Left lung (tissue), 10 donors: ENCODE measurements around the gene CTDP1. TPM values are rescaled to one million over a fixed set of nuclear protein-coding genes. Genes with fewer than 3 reads are reported as not detected.

Experiments
- ATAC-seq: fragments of 200-7000 bp; cut with Tn5 transposase; one replicate; pipeline ENCODE4 v1.9.1; 2020; ENCODE audit warnings: moderate library complexity
- DNase-seq, 4 donors: peaks; one replicate each; pipeline ENCODE4 v3.0.0-alpha.2; 2013 to 2020
- H3K27ac ChIP-seq, 2 donors: fragments of 200-600 bp; sonication (generic) in 1 of 2; one replicate each; pipeline versions ENCODE4 v1.5.0 to v1.8.0; 2020 to 2021
- H3K27me3 ChIP-seq, 2 donors: fragments of 200-600 bp; sonication (generic) in 1 of 2; one replicate each; pipeline versions ENCODE4 v1.5.0 to v1.8.0; 2020 to 2021
- H3K36me3 ChIP-seq, 2 donors: fragments of 200-600 bp; sonication (generic) in 1 of 2; one replicate each; pipeline versions ENCODE4 v1.5.0 to v1.8.0; 2020 to 2021
- H3K4me1 ChIP-seq, 2 donors: fragments of 200-600 bp; one replicate each; pipeline ENCODE4 v1.8.0; 2021
- H3K4me3 ChIP-seq, 2 donors: fragments of 200-600 bp; sonication (generic) in 1 of 2; one replicate each; pipeline versions ENCODE4 v1.5.0 to v1.8.0; 2020 to 2021; ENCODE audit warnings: mild to moderate bottlenecking in 1 of 2
- H3K9me3 ChIP-seq, 2 donors: fragments of 200-600 bp; sonication (generic) in 1 of 2; one replicate each; pipeline versions ENCODE4 v1.5.0 to v1.8.0; 2020 to 2021
- CTCF ChIP-seq, 2 donors: fragments of 200-600 bp; sonication (generic) in 1 of 2; IDR thresholded peaks; one replicate each; pipeline versions ENCODE4 v1.5.0 to v1.8.0; 2021; ENCODE audit warnings: antibody characterized with exemption in 2 of 2
- intact Hi-C, 2 donors: fragments of 100-400 bp; cut with DNase I; formaldehyde crosslinking; loops; one replicate each; pipeline versions ENCODE4 v1.11.2 to v1.14.2; 2022
- polyA plus RNA-seq, 6 donors: library from polyadenylated mRNA; unstranded; fragments of 120-200 nt; gene quantifications; one replicate each; pipeline ENCODE4 v1.2.1, GENCODE V29; 2013; ENCODE audit not compliant: insufficient read length in 6 of 6
- total RNA-seq, 2 donors: library from RNA; stranded (reverse); fragmentation: NEBNext Ultra II Directional; extraction: Animal tissue kit (Norgen Biotek cat#: 25700); gene quantifications; one replicate each; pipeline ENCODE4 v1.2.1, GENCODE V29; 2021
- donor health status: DM: no; HTN: yes; CAD: no.
- donor health status: DM: no; HTN: no; CAD: no.

Gene CTDP1
- total and polyA plus RNA-seq, 8 donors = 8.4 to 24.4 (median 11.4) TPM

GRCh38 chr18:79707239-79707638 is 27.6 kb downstream of the CTDP1 start:
- peak in 1 of 4 donors; percentile 73 for DNase-seq
- ATAC-seq = no peak
- no peak overlapping the region for H3K4me3 ChIP-seq
- no peaks in the 10 kb centered on the region for H3K4me1 ChIP-seq
- H3K27me3 ChIP-seq = no peaks in the 10 kb centered on the region
- H3K36me3 ChIP-seq = peaks cover 0 to 96% of the 10 kb centered on the region in 2 donors
- no peaks in the 10 kb centered on the region for H3K9me3 ChIP-seq
- no peak overlapping the region for H3K27ac ChIP-seq
- intact Hi-C loops = no loop called here
- TF ChIP-seq CTCF (IDR thresholded peaks at IDR 0.05) = no peak

- no peak overlapping the region for H3K27ac ChIP-seq
- H3K9me3 ChIP-seq = no peaks in the 10 kb centered on the region
- TF ChIP-seq CTCF (IDR thresholded peaks at IDR 0.05) = no peak
- H3K27me3 ChIP-seq = no peaks in the 10 kb centered on the region
- no peak for DNase-seq
- intact Hi-C loops = no loop called here
- H3K4me3 ChIP-seq = no peak overlapping the region
- no peaks in the 10 kb centered on the region for H3K4me1 ChIP-seq
- H3K36me3 ChIP-seq = peaks cover 0 to 96% of the 10 kb centered on the region in 2 donors
- no peak for ATAC-seq
These were observed 28.1 kb downstream of the CTDP1 start for GRCh38 chr18:79707671-79708070.

- H3K9me3 ChIP-seq = no peaks in the 10 kb centered on the region
- H3K36me3 ChIP-seq = peaks cover 0 to 99% of the 10 kb centered on the region in 2 donors
- H3K4me1 ChIP-seq = no peaks in the 10 kb centered on the region
- H3K4me3 ChIP-seq = no peak overlapping the region
- H3K27ac ChIP-seq = no peak overlapping the region
- intact Hi-C loops = no loop called here
- no peak for TF ChIP-seq CTCF (IDR thresholded peaks at IDR 0.05)
- DNase-seq (no peak), ATAC-seq (no peak)
- no peaks in the 10 kb centered on the region for H3K27me3 ChIP-seq
These were observed 28.8 kb downstream of the CTDP1 start for GRCh38 chr18:79708412-79708811.

- intact Hi-C loops = no loop called here
- no peaks in the 10 kb centered on the region for H3K9me3 ChIP-seq
- ATAC-seq (no peak), DNase-seq (no peak)
- no peak overlapping the region for H3K27ac ChIP-seq
- H3K4me3 ChIP-seq = no peak overlapping the region
- peaks cover 0 to 99% of the 10 kb centered on the region in 2 donors for H3K36me3 ChIP-seq
- TF ChIP-seq CTCF (IDR thresholded peaks at IDR 0.05) = no peak
- no peaks in the 10 kb centered on the region for H3K27me3 ChIP-seq
- H3K4me1 ChIP-seq = no peaks in the 10 kb centered on the region
These were observed 32.7 kb downstream of the CTDP1 start for GRCh38 chr18:79712206-79712857.

- H3K27ac ChIP-seq = no peak overlapping the region
- no peak overlapping the region for H3K4me3 ChIP-seq
- TF ChIP-seq CTCF (IDR thresholded peaks at IDR 0.05) = no peak
- H3K27me3 ChIP-seq = no peaks in the 10 kb centered on the region
- no peaks in the 10 kb centered on the region for H3K4me1 ChIP-seq
- no peak for ATAC-seq
- DNase-seq = no peak
- intact Hi-C loops = no loop called here
- H3K9me3 ChIP-seq = peaks cover 0 to 2% of the 10 kb centered on the region in 2 donors
- H3K36me3 ChIP-seq = peaks cover 0 to 99% of the 10 kb centered on the region in 2 donors
These were observed 33.7 kb downstream of the CTDP1 start for GRCh38 chr18:79713341-79713740.
